ENCODE results near the gene PSME4. TPM values are rescaled to one million over a fixed set of nuclear protein-coding genes. Genes with fewer than 3 reads are reported as not detected.

PSME4 gene
- 100 to 1,000 TPM in 1 of 8 experiments, 10 to 100 TPM in 7; 28.7 to 143 (median 41.5) TPM for total RNA-seq

- peaks cover 10 to 20% of the 10 kb centered on the region in 2 donors for H3K4me1 ChIP-seq (replicated peaks in 1 of 2)
- H3K4me3 ChIP-seq, result peak within 1 kb of the TSS; percentile 55 to 88 (median 87)
- in situ Hi-C loops (cut with MboI; ENCODE audit: low pct_unique_long_range_greater_than_20kb in 2 of 9, low sequenced_read_pairs in 9 of 9, unreplicated experiment in 9 of 9), result no loop called here
- 0 to 20% (median 1%) methylated on average over 1 to 17 of the region's 81 CpGs; no CpG with 5 or more reads in 1 of the 10 experiments for WGBS, 10 experiments
- H3K27ac ChIP-seq, result peak within 1 kb of the TSS; percentile 92 to 97
- ATAC-seq (replicated peaks in 6 of 8), result peak; percentile 78 to 94 (median 91)
Measured at GRCh38 chr2:53970724-53971602, at the start of gene PSME4. Gene PSME4, minus strand, starts transcription at chr2:53970993. Its CDS starts 209 bp downstream, at chr2:53970784.

- 0 to 100% (median 30%) methylated on average over 1 of the region's 1 CpG; no CpG with 5 or more reads in 2 of the 10 experiments for WGBS, 10 experiments
- Histone ChIP-seq H3K4me3 (no peak overlapping the region), H3K27ac (no peak overlapping the region), H3K4me1 (replicated peaks in 1 of 2) (no peaks in the 10 kb centered on the region)
- in situ Hi-C loops (cut with MboI; ENCODE audit: low pct_unique_long_range_greater_than_20kb in 2 of 9, low sequenced_read_pairs in 9 of 9, unreplicated experiment in 9 of 9), result no loop called here
- ATAC-seq (replicated peaks in 6 of 8), result peak in 4 of 8 experiments; percentile 29 to 95 (median 93)
Measured at GRCh38 chr2:54015798-54016699, 45.3 kb upstream of the PSME4 start.

DNA sequence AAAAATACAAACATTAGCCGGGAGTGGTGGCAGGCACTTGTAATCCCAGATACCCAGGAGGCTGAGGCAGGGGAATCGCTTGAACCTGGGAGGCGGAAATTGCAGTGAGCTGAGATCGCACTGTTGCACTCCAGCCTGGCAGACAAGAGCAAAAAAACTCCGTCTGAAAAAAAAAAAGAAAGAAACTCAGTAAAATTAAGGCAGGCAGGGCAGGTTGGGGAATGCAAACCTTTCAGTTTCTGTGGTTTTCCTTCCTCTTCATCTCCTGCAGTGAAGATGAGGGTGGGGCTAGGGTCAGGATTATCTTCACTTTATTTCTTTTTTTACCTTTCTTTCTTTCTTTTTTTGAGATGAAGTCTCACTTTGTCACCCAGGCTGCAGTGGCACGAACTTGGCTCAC is 43.2 kb upstream of the PSME4 start:
- no peak overlapping the region for H3K27ac ChIP-seq
- no peaks in the 10 kb centered on the region for H3K4me1 ChIP-seq (replicated peaks in 1 of 2)
- ATAC-seq (replicated peaks in 6 of 8), result no peak
- no peak overlapping the region for H3K4me3 ChIP-seq
- 60 to 96% (median 93%) methylated on average over 2 to 5 of the region's 6 CpGs for WGBS, 10 experiments
- in situ Hi-C loops (cut with MboI; ENCODE audit: low pct_unique_long_range_greater_than_20kb in 2 of 9, low sequenced_read_pairs in 9 of 9, unreplicated experiment in 9 of 9), result no loop called here

GRCh38 chr2:54012538-54013141 is 41.8 kb upstream of the PSME4 start:
- WGBS, 10 experiments, result 83 to 100% (median 92%) methylated on average over 1 to 6 of the region's 11 CpGs; no CpG with 5 or more reads in 3 of the 10 experiments
- Histone ChIP-seq H3K27ac (no peak overlapping the region), H3K4me1 (replicated peaks in 1 of 2) (no peaks in the 10 kb centered on the region), H3K4me3 (no peak overlapping the region)
- in situ Hi-C loops (cut with MboI; ENCODE audit: low pct_unique_long_range_greater_than_20kb in 2 of 9, low sequenced_read_pairs in 9 of 9, unreplicated experiment in 9 of 9), result no loop called here
- no peak for ATAC-seq (replicated peaks in 6 of 8)

DNA sequence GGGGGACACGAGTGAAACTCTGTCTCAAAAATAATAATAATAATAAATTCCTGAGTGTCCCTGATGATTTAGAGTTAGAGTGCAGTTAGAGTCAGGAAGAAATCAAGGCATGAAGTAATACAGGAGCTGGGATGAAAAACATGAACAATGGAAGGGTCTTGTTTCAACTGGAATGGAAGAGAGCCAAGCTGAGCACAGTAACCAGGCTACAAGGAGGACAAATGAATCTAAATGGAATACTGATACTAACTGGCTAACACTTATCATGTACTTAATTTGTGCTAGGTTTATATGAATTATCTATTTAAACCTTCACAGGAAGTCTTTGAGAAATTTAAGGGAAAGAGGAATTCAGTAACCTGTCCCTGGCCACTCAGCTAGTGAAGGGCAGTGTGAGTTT is 38.8 kb upstream of the PSME4 start:
- Histone ChIP-seq H3K27ac (no peak overlapping the region), H3K4me3 (no peak overlapping the region), H3K4me1 (replicated peaks in 1 of 2) (no peaks in the 10 kb centered on the region)
- in situ Hi-C loops (cut with MboI; ENCODE audit: low pct_unique_long_range_greater_than_20kb in 2 of 9, low sequenced_read_pairs in 9 of 9, unreplicated experiment in 9 of 9), result no loop called here
- ATAC-seq (replicated peaks in 6 of 8), result peak in 1 of 8 experiments; percentile 36
- 71 to 100% (median 100%) methylated on average over 1 of the region's 1 CpG; no CpG with 5 or more reads in 5 of the 10 experiments for WGBS, 10 experiments

GRCh38 chr2:54008439-54008838 is 37.6 kb upstream of the PSME4 start:
- no peak overlapping the region for H3K4me3 ChIP-seq
- 80 to 100% (median 90%) methylated on average over 1 to 2 of the region's 2 CpGs; no CpG with 5 or more reads in 5 of the 10 experiments for whole genome bisulfite sequencing, 10 experiments
- H3K27ac ChIP-seq, result no peak overlapping the region
- no peak for ATAC-seq (replicated peaks in 6 of 8)
- in situ Hi-C loops (cut with MboI; ENCODE audit: low pct_unique_long_range_greater_than_20kb in 2 of 9, low sequenced_read_pairs in 9 of 9, unreplicated experiment in 9 of 9), result no loop called here
- H3K4me1 ChIP-seq (replicated peaks in 1 of 2), result no peaks in the 10 kb centered on the region

DNA sequence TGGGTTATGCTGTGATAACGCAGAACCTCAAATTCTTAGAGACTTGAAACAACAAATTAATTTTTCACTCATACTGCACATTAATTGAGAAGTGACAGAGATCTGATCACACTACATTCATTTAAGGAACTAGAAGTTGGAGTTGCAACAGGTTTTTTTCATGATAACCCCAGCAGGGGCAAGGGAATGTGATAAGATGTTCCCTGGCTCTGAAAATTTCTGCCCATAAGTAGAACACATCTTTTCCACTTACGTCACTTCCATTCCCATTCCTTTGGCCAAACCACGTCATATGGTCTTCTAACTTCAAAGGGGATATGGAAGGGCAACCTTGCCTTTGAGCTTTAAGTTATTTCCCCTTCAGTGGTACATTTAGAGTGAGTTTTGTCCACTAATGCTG is 29.7 kb upstream of the PSME4 start:
- in situ Hi-C loops (cut with MboI; ENCODE audit: low pct_unique_long_range_greater_than_20kb in 2 of 9, low sequenced_read_pairs in 9 of 9, unreplicated experiment in 9 of 9), result no loop called here
- 71 to 100% (median 92%) methylated on average over 1 to 3 of the region's 3 CpGs; no CpG with 5 or more reads in 3 of the 10 experiments for WGBS, 10 experiments
- no peaks in the 10 kb centered on the region for H3K4me1 ChIP-seq (replicated peaks in 1 of 2)
- ATAC-seq (replicated peaks in 6 of 8), result no peak
- no peak overlapping the region for H3K27ac ChIP-seq
- H3K4me3 ChIP-seq, result no peak overlapping the region

DNA sequence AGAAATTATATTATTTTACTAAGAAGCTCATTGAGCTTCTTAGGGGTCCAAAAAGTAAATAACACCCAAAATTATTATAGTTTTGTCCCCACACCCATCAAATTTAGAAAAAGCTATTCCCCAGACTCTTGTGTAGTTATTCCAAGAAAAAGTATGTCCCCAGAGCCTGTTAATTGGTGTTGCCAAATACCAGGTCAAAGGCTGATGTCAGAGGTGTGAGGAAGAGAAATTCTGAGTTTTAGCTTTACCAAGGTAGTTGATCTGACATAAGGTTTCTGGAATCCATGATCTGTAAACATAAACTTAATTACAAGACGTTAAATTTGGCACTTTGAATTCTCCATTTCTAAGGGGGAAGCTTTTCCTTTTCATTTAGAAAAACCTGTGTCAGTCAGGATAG is 29.3 kb upstream of the PSME4 start:
- WGBS, 10 experiments, result 43 to 100% (median 75%) methylated on average over 1 of the region's 1 CpG; no CpG with 5 or more reads in 1 of the 10 experiments
- Histone ChIP-seq H3K4me1 (replicated peaks in 1 of 2) (no peaks in the 10 kb centered on the region), H3K27ac (no peak overlapping the region), H3K4me3 (no peak overlapping the region)
- in situ Hi-C loops (cut with MboI; ENCODE audit: low pct_unique_long_range_greater_than_20kb in 2 of 9, low sequenced_read_pairs in 9 of 9, unreplicated experiment in 9 of 9), result no loop called here
- no peak for ATAC-seq (replicated peaks in 6 of 8)

GRCh38 chr2:53998834-53999233 is 28.0 kb upstream of the PSME4 start:
- in situ Hi-C loops (cut with MboI; ENCODE audit: low pct_unique_long_range_greater_than_20kb in 2 of 9, low sequenced_read_pairs in 9 of 9, unreplicated experiment in 9 of 9), result no loop called here

GRCh38 chr2:53994818-53995808 is 24.3 kb upstream of the PSME4 start:
- ATAC-seq (replicated peaks in 6 of 8), result no peak
- in situ Hi-C loops (cut with MboI; ENCODE audit: low pct_unique_long_range_greater_than_20kb in 2 of 9, low sequenced_read_pairs in 9 of 9, unreplicated experiment in 9 of 9), result no loop called here
- H3K4me1 ChIP-seq (replicated peaks in 1 of 2), result no peaks in the 10 kb centered on the region
- H3K27ac ChIP-seq, result no peak overlapping the region
- no peak overlapping the region for H3K4me3 ChIP-seq
- 87 to 100% (median 93%) methylated on average over 5 to 8 of the region's 8 CpGs for WGBS, 10 experiments

More at GRCh38 chr2:53998834-53999233, 28.0 kb upstream of the PSME4 start:
- Histone ChIP-seq H3K4me3 (no peak overlapping the region), H3K4me1 (replicated peaks in 1 of 2) (no peaks in the 10 kb centered on the region), H3K27ac (no peak overlapping the region)
- 56 to 100% (median 68%) methylated on average over 1 to 3 of the region's 3 CpGs; no CpG with 5 or more reads in 3 of the 10 experiments for WGBS, 10 experiments
- no peak for ATAC-seq (replicated peaks in 6 of 8)

- no peak for ATAC-seq (replicated peaks in 6 of 8)
- no peak overlapping the region for H3K4me3 ChIP-seq
- in situ Hi-C loops (cut with MboI; ENCODE audit: low pct_unique_long_range_greater_than_20kb in 2 of 9, low sequenced_read_pairs in 9 of 9, unreplicated experiment in 9 of 9), result no loop called here
Measured at GRCh38 chr2:53991948-53992347, 21.2 kb upstream of the PSME4 start.

More at GRCh38 chr2:53991948-53992347, 21.2 kb upstream of the PSME4 start:
- H3K4me1 ChIP-seq (replicated peaks in 1 of 2), result no peaks in the 10 kb centered on the region
- no peak overlapping the region for H3K27ac ChIP-seq
